IMR-90 (cell line): ENCODE measurements around the gene CD7. TPM values are rescaled to one million over a fixed set of nuclear protein-coding genes. Genes with fewer than 3 reads are reported as not detected.

Experiments
- ATAC-seq: fragments of 200-7000 bp; cut with Tn5 transposase; 2 replicates; pipeline ENCODE4 v1.9.1; 2020; ENCODE audit warnings: low read depth, mild to moderate bottlenecking, moderate library complexity
- BruUV-seq: library from RNA; stranded (reverse); fragments of 400-500 nt; replicated peaks from 2 replicates; lab custom pipeline; 2021; lab: Mats Ljungman, UMichigan
- CTCF ChIA-PET: fragments of 300-600 bp; formaldehyde crosslinking; extraction: SDS; loops from one replicate; lab custom pipeline; 2021; ENCODE audit warnings: antibody characterized with exemption; lab: Yijun Ruan, JAX
- POLR2A ChIA-PET: fragments of 300-600 bp; sonication (Branson Sonifier 250); formaldehyde crosslinking; loops from one replicate; lab custom pipeline; 2022; ENCODE audit warnings: antibody characterized with exemption; ENCODE audit not compliant: unreplicated experiment; lab: Charles Lee
- DNase-seq: peaks from one replicate; pipeline ENCODE4 v3.0.0; 2013
- H2AFZ ChIP-seq: replicated peaks from 2 replicates; pipeline ENCODE3; 2013; ENCODE audit warnings: low read length, mild to moderate bottlenecking; ENCODE audit not compliant: poor library complexity
- H2AK5ac ChIP-seq: 2 replicates; pipeline ENCODE4 v1.6.1; 2013; ENCODE audit warnings: low read depth, low read length, inconsistent platforms
- H2AK9ac ChIP-seq: replicated peaks from 2 replicates; pipeline ENCODE3; 2013; ENCODE audit warnings: mild to moderate bottlenecking, low read depth, low read length, moderate library complexity; ENCODE audit not compliant: poor library complexity
- H2BK120ac ChIP-seq: 2 replicates; pipeline ENCODE4 v1.6.1; 2013; ENCODE audit warnings: low read depth, low read length, inconsistent platforms
- H2BK15ac ChIP-seq: 3 replicates; pipeline ENCODE4 v1.6.1; 2013; ENCODE audit warnings: low read depth, low read length, inconsistent platforms
- H2BK20ac ChIP-seq: 2 replicates; pipeline ENCODE4 v1.6.1; 2013; ENCODE audit warnings: low read depth, mild to moderate bottlenecking, inconsistent platforms, low read length, moderate library complexity
- H2BK5ac ChIP-seq: 2 replicates; pipeline ENCODE4 v1.6.1; 2013; ENCODE audit warnings: mild to moderate bottlenecking, low read depth, low read length, inconsistent platforms; ENCODE audit not compliant: poor library complexity, severe bottlenecking
- H3K14ac ChIP-seq: replicated peaks from 2 replicates; pipeline ENCODE4 v1.6.1; 2013; ENCODE audit warnings: low read depth, low read length, inconsistent platforms
- H3K18ac ChIP-seq: 2 replicates; pipeline ENCODE4 v1.6.1; 2013; ENCODE audit warnings: low read depth, low read length, control low read depth
- H3K23ac ChIP-seq: 2 replicates; pipeline ENCODE4 v1.6.1; 2013; ENCODE audit warnings: low read depth, low read length, inconsistent platforms
- H3K27ac ChIP-seq: 2 replicates; pipeline ENCODE4 v1.5.1; 2013; ENCODE audit warnings: mild to moderate bottlenecking, control low read depth, low read length; ENCODE audit not compliant: insufficient read depth
- H3K27me3 ChIP-seq: 2 replicates; pipeline ENCODE4 v1.6.1; 2013; ENCODE audit warnings: low read length; ENCODE audit not compliant: control insufficient read depth, insufficient read depth
- H3K36me3 ChIP-seq: 2 replicates; pipeline ENCODE4 v1.6.1; 2013; ENCODE audit warnings: low read length, mixed read lengths; ENCODE audit not compliant: control insufficient read depth, insufficient read depth
- H3K4ac ChIP-seq: 2 replicates; pipeline ENCODE4 v1.6.1; 2013; ENCODE audit warnings: low read depth, low read length, inconsistent platforms
- H3K4me1 ChIP-seq: 2 replicates; pipeline ENCODE4 v1.6.1; 2013; ENCODE audit warnings: low read length, mixed read lengths; ENCODE audit not compliant: control insufficient read depth, insufficient read depth
- H3K4me2 ChIP-seq: 2 replicates; pipeline ENCODE4 v1.6.1; 2013; ENCODE audit warnings: low read depth, mild to moderate bottlenecking, control low read depth, low read length, moderate library complexity
- H3K4me3 ChIP-seq: 2 replicates; pipeline ENCODE4 v1.5.1; 2013; ENCODE audit warnings: low read depth, mild to moderate bottlenecking, control low read depth, low read length, moderate library complexity; ENCODE audit not compliant: insufficient read depth
- H3K56ac ChIP-seq: 2 replicates; pipeline ENCODE4 v1.6.1; 2013; ENCODE audit warnings: low read length, inconsistent platforms; ENCODE audit not compliant: insufficient read depth; ENCODE audit errors: extremely low read depth
- H3K79me1 ChIP-seq, 2 experiments: 2 replicates each; pipeline ENCODE4 v1.6.1; 2013; ENCODE audit warnings: low read length in 2 of 2, inconsistent platforms in 1 of 2, low read depth in 1 of 2
- H3K9ac ChIP-seq: 2 replicates; pipeline ENCODE4 v1.6.1; 2013; ENCODE audit warnings: low read depth, low read length, control low read depth
- H3K9me1 ChIP-seq: 2 replicates; pipeline ENCODE4 v1.6.1; 2013; ENCODE audit warnings: low read length, inconsistent platforms; ENCODE audit not compliant: insufficient read depth
- H3K9me3 ChIP-seq: 2 replicates; pipeline ENCODE4 v1.6.1; 2013; ENCODE audit warnings: low read length; ENCODE audit not compliant: control insufficient read depth, insufficient read depth
- H4K20me1 ChIP-seq: 2 replicates; pipeline ENCODE4 v1.6.1; 2013; ENCODE audit warnings: low read length, inconsistent platforms; ENCODE audit not compliant: insufficient read depth
- H4K5ac ChIP-seq: 2 replicates; pipeline ENCODE4 v1.6.1; 2013; ENCODE audit warnings: mild to moderate bottlenecking, low read depth, low read length, control low read depth
- H4K8ac ChIP-seq, 2 experiments: 2 replicates each; pipeline ENCODE4 v1.6.1; 2013; ENCODE audit warnings: low read depth in 2 of 2, low read length in 2 of 2, control low read depth in 1 of 2, inconsistent platforms in 1 of 2
- H4K91ac ChIP-seq: 2 replicates; pipeline ENCODE4 v1.6.1; 2013; ENCODE audit warnings: low read depth, low read length, inconsistent platforms; ENCODE audit not compliant: insufficient read depth
- BHLHE40 ChIP-seq: fragments of 150-350 bp; IDR thresholded peaks from 2 replicates; pipeline ENCODE4 v1.6.1; 2016; ENCODE audit warnings: mild to moderate bottlenecking, low read depth, low read length
- CEBPB ChIP-seq: IDR thresholded peaks from 2 replicates; pipeline ENCODE4 v1.6.1; 2012; ENCODE audit warnings: low read depth, low read length, improper control_type of control experiment
- CTCF ChIP-seq: conservative IDR thresholded peaks from 2 replicates; pipeline ENCODE4 v1.5.1; 2012; ENCODE audit warnings: mild to moderate bottlenecking, low read depth, low read length, improper control_type of control experiment
- MAFK ChIP-seq: IDR thresholded peaks from 2 replicates; pipeline ENCODE4 v1.6.1; 2012; ENCODE audit warnings: low read depth, low read length, improper control_type of control experiment
- MAZ ChIP-seq: IDR thresholded peaks from 2 replicates; pipeline ENCODE4 v1.6.1; 2012; ENCODE audit warnings: low read depth, mild to moderate bottlenecking, low read length, improper control_type of control experiment, moderate library complexity, borderline replicate concordance
- MXI1 ChIP-seq: IDR thresholded peaks from 2 replicates; pipeline ENCODE4 v1.6.1; 2012; ENCODE audit warnings: low read depth, mild to moderate bottlenecking, low read length, moderate library complexity, borderline replicate concordance
- RFX5 ChIP-seq: IDR thresholded peaks from 2 replicates; pipeline ENCODE4 v1.8.0; 2012; ENCODE audit warnings: low read depth, mild to moderate bottlenecking, low read length, moderate library complexity
- WGBS, 2 experiments: methylation state at CpG; one replicate each; pipeline versions ENCODE4 v1.1.5 to v1.1.7; 2013; ENCODE audit warnings: missing lambda C conversion rate in 2 of 2; ENCODE audit not compliant: insufficient read length in 1 of 2; ENCODE audit errors: extremely low coverage in 2 of 2; 5-methylcytosine and 5-hydroxymethylcytosine counted together
- dilution Hi-C: fragments of 300-500 bp; cut with HindIII; formaldehyde crosslinking; loops from one replicate; pipeline ENCODE4 v1.14.3; 2018; ENCODE audit warnings: low sequenced_read_pairs; ENCODE audit not compliant: unreplicated experiment
- in situ Hi-C: fragments of 300-500 bp; cut with MboI; formaldehyde crosslinking; loops from 3 replicates; pipeline ENCODE4 v1.14.3; 2019; ENCODE audit warnings: low sequenced_read_pairs, inconsistent platforms, mixed read lengths
- intact Hi-C: fragments of 100-400 bp; cut with micrococcal nuclease; formaldehyde crosslinking; loops from 2 replicates; pipeline ENCODE4 v1.10.0; 2022
- polyA plus RNA-seq, 3 experiments: library from polyadenylated mRNA; depleted of rRNA; stranded (reverse); fragments of >200 nt; gene quantifications; 2 replicates each; pipeline ENCODE4 v1.2.3, GENCODE V29; 2012; ENCODE audit warnings: low replicate concordance in 1 of 3
- total RNA-seq: library from RNA; depleted of rRNA; stranded (reverse); fragments of >200 nt; gene quantifications from 2 replicates; pipeline ENCODE4 v1.2.3, GENCODE V29; 2012

CD7 gene
- total and polyA plus RNA-seq, 2 of the 4 experiments (the other 2 are of a cell fraction) = not detected

GRCh38 chr17:82346342-82347300 lies 29.2 kb upstream of the CD7 start:
- DNase-seq (no peak), ATAC-seq (no peak)
- Histone ChIP-seq H2AK5ac (no peak overlapping the region), H3K4me2 (no peak overlapping the region), H3K4me3 (no peak overlapping the region), H3K9me1 (no peaks in the 10 kb centered on the region), H2BK5ac (no peak overlapping the region), H3K9ac (no peak overlapping the region), H4K91ac (no peak overlapping the region), H3K27ac (no peak overlapping the region), H3K4ac (no peak overlapping the region), H2BK20ac (no peak overlapping the region), H3K27me3 (peaks cover 22% of the 10 kb centered on the region), H3K23ac (no peak overlapping the region), H3K18ac (no peak overlapping the region), H2BK15ac (no peak overlapping the region), H4K8ac (no peak overlapping the region), H3K9me3 (no peaks in the 10 kb centered on the region), H3K14ac (no peak overlapping the region), H2BK120ac (no peak overlapping the region), H3K36me3 (no peaks in the 10 kb centered on the region), H2AFZ (no peak overlapping the region), H4K20me1 (no peaks in the 10 kb centered on the region), H4K5ac (no peak overlapping the region), H3K4me1 (no peaks in the 10 kb centered on the region; the same call in 1 of the 2 replicates), H3K79me1 (no peaks in the 10 kb centered on the region), H3K56ac (no peak overlapping the region), H2AK9ac (no peak overlapping the region)
- ChIA-PET POLR2A (interaction anchor here (0.6 kb wide), 1 partner anchor 62 kb away, joined by 3 read pairs; no protein-coding TSS in a partner anchor), CTCF (no interaction called here)
- in situ Hi-C loops = no loop called here
- intact Hi-C loops = no loop called here
- no TSS peak for BruUV-seq
- dilution Hi-C loops = no loop called here
- no peak for TF ChIP-seq RFX5
- no peak for TF ChIP-seq CEBPB
- TF ChIP-seq MAFK = no peak
- no peak for TF ChIP-seq MAZ
- TF ChIP-seq MXI1 = no peak
- TF ChIP-seq CTCF = no peak
- TF ChIP-seq BHLHE40 = no peak
- WGBS, 2 experiments = 87% methylated on average over 7 of the region's 28 CpGs; no CpG with 5 or more reads in 1 of the 2 experiments
